Activated CD8-positive, alpha-beta memory T cell treated with anti-CD3 and anti-CD28 coated beads for 24 hours (primary cell): ENCODE data around the gene RNLS.

Experiments
- DNase-seq: peaks from one replicate; pipeline ENCODE4 v3.0.0-alpha.2; 2020

The RNLS gene

DNA sequence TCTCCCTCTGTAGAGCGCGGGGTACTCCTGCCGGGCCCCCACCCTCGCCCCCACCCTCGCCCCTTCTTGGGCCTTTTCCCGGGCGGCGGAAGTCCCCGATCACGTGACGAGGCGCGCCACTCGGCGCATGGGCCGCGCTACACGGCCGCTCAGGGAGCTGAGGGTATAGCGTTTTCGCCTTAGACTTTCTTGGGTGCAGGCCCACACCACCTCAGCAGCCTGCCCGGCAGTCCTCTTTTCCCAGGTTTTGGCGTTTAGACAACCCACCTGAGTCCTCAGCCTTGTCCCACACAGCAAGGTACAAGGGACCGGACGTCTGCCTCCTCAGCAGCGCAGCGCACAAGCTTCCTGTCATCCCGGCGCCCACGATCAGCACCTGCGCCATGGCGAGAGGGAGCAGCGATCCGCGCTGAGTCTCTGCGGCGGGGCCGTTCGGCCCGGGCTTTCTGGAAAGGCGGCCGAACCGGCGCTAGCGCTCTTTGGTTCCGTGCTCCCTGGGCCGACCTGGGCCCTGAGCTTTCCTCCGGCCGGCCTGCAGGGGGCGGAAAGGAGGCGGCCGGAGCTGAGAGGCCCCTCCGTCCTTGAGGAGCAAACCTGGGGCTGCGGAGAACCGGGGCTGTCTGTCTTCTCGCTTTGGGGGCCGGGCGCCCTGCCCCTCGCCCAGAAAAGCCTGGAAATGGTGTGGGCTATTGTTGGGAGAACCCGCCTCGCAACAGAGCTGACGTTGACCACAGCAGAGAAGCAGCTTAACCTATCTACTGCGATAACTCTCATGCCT, at the start of gene RNLS:
Gene RNLS (minus strand): TSS at position 513 of the 778 bp plus-strand sequence.
- DNase-seq: peak; percentile 89

DNA sequence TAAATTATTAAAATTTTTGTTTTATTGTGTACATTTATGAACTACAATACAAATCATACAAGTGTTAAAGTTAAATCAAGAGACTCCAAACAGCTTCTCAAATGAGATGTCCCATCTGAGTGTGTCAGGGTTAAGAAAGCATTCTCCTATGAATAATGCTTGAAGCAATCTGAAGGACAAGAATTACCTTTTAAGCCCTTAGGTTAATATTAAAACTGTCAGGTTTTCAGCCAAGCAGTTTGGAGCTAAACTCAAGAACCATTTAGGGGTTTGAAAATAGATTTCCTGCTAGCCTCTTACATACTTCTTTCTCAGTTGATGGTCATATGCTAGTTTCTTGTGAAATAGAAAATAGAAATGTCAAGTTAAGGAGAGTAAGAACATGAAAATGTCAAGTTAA, 41.7 kb upstream of the RNLS start:
- DNase-seq: no peak

- no peak for DNase-seq
These were observed 40.7 kb upstream of the RNLS start for GRCh38 chr10:88623835-88624234.

- DNase-seq: no peak
These were observed 37.3 kb upstream of the RNLS start for GRCh38 chr10:88620441-88620840.

- no peak for DNase-seq
These were observed 35.4 kb upstream of the RNLS start for GRCh38 chr10:88618496-88618895.

DNA sequence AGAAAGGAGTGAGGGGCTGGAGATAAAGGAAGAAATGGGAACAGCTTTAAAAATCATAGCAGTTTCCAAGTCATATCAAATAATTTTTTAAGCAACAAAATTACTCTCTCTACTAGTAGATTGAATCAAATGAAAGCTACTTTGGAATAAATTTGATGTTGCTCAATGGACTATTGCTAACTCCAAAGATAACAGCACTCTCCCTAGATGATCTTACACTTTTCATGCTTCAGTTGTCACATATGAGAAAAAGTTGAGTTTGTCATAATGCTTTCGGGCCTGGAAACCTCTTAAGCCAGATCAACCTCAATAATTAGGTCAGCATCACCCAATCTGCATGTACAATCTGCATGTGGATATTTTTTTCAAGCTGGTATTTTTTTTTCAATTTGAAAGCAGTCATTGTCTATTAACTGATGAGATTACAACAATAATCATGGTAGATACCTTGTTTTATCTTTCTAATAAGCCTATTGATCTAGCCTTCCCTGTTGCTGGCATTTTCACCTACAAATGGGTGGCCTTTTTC, 34.7 kb upstream of the RNLS start:
- no peak for DNase-seq

DNA sequence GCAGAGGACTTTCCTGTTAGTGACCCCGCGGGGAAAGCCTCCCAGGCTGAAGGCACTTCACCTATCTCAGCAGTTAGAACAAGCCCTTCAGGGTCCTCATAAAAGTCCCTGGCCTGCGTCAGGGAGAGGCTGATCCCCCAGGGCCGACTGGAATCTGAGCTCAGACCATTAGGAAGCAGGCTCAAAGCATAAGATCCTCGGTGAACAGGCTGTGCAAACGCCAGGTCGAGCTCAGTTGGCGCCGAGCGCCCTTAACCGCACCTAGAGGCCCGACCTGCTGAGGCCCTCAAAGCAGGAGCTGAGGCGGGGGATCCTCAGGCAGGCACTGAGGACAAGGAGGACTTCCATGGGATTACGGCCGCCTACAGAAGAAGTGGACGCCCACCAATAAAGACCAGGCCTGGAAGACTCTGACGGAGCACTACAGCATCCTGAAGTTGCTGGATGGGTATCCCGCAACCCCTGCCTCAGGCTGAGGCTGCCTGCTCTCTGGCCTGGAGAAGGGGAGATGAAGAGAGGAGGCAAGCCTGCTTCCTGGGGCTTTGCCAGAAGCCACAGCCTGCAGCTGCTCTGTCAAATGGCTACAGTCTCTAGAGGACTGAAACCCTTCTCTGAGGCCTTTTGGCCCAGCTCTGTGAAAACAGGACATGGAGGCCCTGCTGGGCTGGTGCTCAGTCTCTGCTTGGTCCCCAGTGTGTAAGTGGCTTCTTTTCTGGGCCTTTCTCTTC, 33.3 kb upstream of the RNLS start:
- no peak for DNase-seq

GRCh38 chr10:88608780-88609179, 25.7 kb upstream of the RNLS start:
- DNase-seq: no peak

- DNase-seq: no peak
These were observed 25.1 kb upstream of the RNLS start for GRCh38 chr10:88608052-88608732.

DNA sequence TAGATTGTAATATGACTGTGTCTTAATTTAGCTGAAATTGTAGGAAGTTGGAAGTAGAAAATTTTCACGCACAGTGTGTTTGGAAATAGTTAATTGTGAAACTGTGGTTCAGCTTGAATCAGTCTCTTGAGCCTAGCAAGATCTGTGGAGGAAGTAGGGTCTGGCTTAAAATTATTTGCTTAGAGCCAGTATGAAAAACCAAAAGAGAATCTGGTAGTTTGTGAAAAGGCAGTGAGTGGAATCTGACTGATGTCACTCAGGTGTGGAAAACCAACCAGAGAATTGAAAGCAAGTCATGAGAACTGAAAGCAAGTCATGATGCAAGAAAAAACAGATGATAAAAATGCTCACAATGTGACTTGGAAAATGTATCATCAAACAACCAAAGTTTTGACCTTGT, 14.9 kb upstream of the RNLS start:
- no peak for DNase-seq

DNA sequence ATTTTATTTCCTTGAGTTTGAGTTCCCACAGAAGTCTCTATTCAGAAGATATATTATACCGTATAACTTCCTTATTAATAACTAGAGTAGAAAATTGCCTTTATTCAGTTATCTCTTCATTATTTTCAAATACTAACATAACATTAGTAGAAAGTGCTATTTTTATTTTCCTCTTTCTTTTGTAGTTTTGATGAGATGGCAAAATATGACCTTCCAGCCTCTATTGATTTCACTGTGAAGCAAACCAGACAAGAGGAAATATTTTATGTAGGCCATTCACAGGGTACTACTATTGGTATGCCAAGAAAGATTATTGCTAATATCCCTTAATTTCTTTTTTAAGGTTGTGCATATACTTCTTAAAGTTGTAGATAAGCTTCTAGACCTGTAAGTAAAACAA, 11.4 kb upstream of the RNLS start:
- DNase-seq: no peak

- DNase-seq: no peak
These were observed 9.8 kb upstream of the RNLS start for GRCh38 chr10:88592906-88593305.

- DNase-seq: no peak
These were observed 9.3 kb upstream of the RNLS start for GRCh38 chr10:88592381-88592780.

DNA sequence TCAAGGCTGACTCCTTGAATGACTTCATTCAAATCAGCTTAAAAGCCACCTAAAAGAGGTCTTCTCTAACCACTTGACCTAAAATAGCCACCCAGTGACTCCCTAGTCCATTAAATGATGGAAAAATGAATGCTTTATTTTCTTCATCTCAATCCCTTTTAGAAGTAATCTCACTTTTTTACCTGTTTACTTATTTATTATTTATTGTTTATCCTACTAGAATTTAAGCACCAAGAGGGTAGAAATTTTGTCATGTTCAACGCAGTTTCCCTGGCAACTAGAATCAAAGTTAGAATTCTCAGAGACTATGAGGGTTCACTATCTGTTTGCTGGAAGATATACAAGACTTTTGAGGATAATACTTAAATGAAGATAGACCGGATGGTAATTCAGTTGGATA, 3.3 kb upstream of the RNLS start, which contains the start of gene LIPJ:
Gene LIPJ (plus strand): TSS at position 301 of the 400 bp plus-strand sequence. CDS start 3,926 bp downstream, outside the sequence.
- no peak for DNase-seq

DNA sequence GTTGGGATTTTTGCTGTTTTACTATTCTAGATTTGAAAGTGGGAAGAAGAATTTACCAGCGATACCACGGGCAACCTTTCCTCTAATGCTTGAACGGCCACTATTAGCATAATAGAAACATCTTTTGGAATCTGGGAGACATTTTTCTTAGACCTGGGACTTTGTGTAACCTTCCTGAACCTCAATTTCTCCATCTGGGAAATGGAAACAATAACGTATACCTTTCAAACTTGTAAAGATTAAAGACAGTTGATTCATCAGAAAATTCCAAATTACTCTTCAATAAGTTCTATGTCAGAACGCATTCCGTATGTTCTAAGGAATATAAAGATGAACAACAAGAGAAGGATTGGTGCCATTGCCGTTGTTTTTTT, 453 bp upstream of the RNLS start:
- no peak for DNase-seq

GRCh38 chr10:88582411-88582805, 710 bp downstream of the RNLS start:
- DNase-seq: no peak

- no peak for DNase-seq
These were observed 18.0 kb downstream of the RNLS start for GRCh38 chr10:88565072-88565471.

GRCh38 chr10:88562152-88562551, 21.0 kb downstream of the RNLS start:
- no peak for DNase-seq

- DNase-seq: no peak
These were observed 25.5 kb downstream of the RNLS start for GRCh38 chr10:88557658-88558057.

DNA sequence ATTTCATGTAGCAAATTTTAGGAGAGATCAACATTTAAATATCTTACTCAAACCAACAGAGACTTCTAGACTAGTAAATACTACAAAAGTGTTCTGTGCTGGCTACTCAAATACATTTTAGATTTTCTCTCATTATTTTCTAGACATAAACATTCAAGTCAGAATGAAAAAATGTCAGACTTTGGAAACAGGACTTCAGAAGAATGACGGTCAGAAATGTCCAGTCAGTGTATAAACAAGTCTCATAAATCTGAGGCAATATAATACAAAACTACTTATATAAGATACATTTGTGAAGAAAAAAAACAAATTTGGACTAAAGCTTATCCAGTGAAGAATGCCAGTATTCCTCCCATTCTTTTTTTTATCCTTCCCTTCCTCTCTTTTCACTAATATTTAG, 25.9 kb downstream of the RNLS start:
- DNase-seq: no peak

- no peak for DNase-seq
These were observed 27.8 kb downstream of the RNLS start for GRCh38 chr10:88555190-88555908.

DNA sequence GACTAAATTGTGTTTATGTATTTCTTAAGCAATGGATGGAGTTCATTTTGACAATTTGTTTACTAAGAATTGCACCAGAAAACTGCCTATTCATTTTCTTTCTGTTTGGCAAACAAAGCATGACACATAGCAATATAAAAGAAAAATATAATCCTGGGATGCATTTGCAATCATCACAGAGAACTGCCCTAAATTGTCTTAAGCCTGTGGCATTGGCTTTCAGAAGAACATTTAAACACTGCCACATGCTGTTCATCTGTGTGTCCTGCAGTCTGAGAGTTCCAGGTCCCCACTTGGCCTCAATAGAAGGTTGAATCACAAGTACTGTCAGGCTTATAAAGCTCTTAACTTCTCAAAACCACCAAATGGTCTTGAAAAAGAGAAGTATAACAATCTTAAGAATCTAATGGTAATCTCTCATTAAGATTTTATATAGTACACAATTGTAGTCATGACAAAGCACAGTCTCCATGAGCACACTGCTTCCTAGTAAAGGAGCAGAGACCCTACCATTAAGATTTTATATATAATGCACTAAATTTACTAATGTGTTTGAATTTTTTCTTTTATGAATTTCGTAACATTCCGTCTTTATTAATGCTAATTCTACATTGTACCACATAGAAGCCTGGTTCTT, 29.9 kb downstream of the RNLS start:
- no peak for DNase-seq
